GM23338 (cell line): ENCODE results near the gene MANBA.
"Not testable (repeated sequence)": the region's sequence is repeated elsewhere in the genome, so short reads cannot be mapped to it uniquely, and the experiment has no call there.

Experiments
- CREB1 ChIP-seq: fragments of 250-450 bp; sonication (Bioruptor Pico); IDR thresholded peaks from 2 replicates; pipeline ENCODE4 v1.5.0; 2020; ENCODE audit warnings: low read depth, mild to moderate bottlenecking, moderate library complexity
- ETS1 ChIP-seq: IDR thresholded peaks from 2 replicates; pipeline ENCODE4 v1.6.1; 2016; ENCODE audit warnings: antibody characterized with exemption
- EZH2 ChIP-seq: fragments of 200-600 bp; sonication (generic); IDR thresholded peaks from one replicate; pipeline ENCODE4 v1.8.0; 2017; ENCODE audit warnings: antibody characterized with exemption, mild to moderate bottlenecking, low read depth; ENCODE audit not compliant: unreplicated experiment
- EZH2phosphoT487 ChIP-seq: fragments of 200-600 bp; sonication (generic); IDR thresholded peaks from one replicate; pipeline ENCODE4 v1.8.1; 2018; ENCODE audit warnings: antibody characterized with exemption; ENCODE audit not compliant: unreplicated experiment
- NANOG ChIP-seq: IDR thresholded peaks from 2 replicates; pipeline ENCODE4 v1.6.1; 2016; ENCODE audit warnings: antibody characterized with exemption, borderline replicate concordance
- POLR2AphosphoS5 ChIP-seq: IDR thresholded peaks from 2 replicates; pipeline ENCODE4 v1.6.1; 2016; ENCODE audit warnings: antibody characterized with exemption, low read depth
- ZNF114 ChIP-seq: fragments of 250-450 bp; sonication (Bioruptor Pico); IDR thresholded peaks from 2 replicates; pipeline ENCODE4 v1.5.0; 2020; ENCODE audit warnings: mild to moderate bottlenecking, moderate library complexity
- ZNF331 ChIP-seq: fragments of 250-450 bp; sonication (Bioruptor Pico); IDR thresholded peaks from 2 replicates; pipeline ENCODE4 v1.5.0; 2020; ENCODE audit warnings: low read depth, mild to moderate bottlenecking, moderate library complexity
- ZNF462 ChIP-seq: fragments of 250-450 bp; sonication (Bioruptor Pico); IDR thresholded peaks from 2 replicates; pipeline ENCODE4 v1.5.0; 2020; ENCODE audit warnings: mild to moderate bottlenecking, moderate library complexity
- TF ChIP-seq, protein P1 (sequence below), 2 experiments: fragments of 200-600 bp in 1 of 2; sonication (generic) in 1 of 2; conservative IDR thresholded peaks; 2 replicates each; pipeline versions ENCODE4 v1.5.1 to v1.6.1; 2016 to 2017; ENCODE audit warnings: antibody characterized with exemption in 2 of 2, low read depth in 2 of 2, mild to moderate bottlenecking in 2 of 2, moderate library complexity in 1 of 2
- TF ChIP-seq, protein P2 (sequence below): IDR thresholded peaks from one replicate; pipeline ENCODE4 v1.6.1; 2018; ENCODE audit warnings: antibody characterized with exemption; ENCODE audit not compliant: unreplicated experiment

DNA sequence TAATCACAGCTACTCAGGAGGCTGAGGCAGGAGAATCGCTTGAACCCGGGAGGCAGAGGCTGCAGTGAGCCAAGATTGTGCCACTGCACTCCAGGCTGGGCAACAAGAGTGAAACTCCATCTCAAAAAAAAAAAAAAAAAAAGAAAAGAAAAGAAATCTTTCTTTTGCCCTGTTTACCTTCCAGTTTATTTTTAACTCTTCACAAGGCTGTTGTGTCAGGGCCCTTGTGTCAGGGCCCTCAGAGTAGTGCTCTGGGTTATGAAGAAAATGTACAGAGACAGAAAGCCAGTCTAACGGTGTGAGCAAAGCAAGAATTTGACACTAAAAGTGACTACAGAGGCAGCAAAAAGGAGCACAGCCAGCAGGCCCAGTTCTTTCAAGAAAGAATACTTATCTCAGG lies 47.0 kb downstream of the MANBA start:
- not testable (repeated sequence) for TF ChIP-seq EZH2; EZH2phosphoT487; POLR2AphosphoS5; ZNF331 (CRISPR knock-in tag); NANOG; ETS1; ZNF114 (CRISPR knock-in tag); CREB1; ZNF462 (CRISPR knock-in tag)
- TF ChIP-seq, protein P1, sequence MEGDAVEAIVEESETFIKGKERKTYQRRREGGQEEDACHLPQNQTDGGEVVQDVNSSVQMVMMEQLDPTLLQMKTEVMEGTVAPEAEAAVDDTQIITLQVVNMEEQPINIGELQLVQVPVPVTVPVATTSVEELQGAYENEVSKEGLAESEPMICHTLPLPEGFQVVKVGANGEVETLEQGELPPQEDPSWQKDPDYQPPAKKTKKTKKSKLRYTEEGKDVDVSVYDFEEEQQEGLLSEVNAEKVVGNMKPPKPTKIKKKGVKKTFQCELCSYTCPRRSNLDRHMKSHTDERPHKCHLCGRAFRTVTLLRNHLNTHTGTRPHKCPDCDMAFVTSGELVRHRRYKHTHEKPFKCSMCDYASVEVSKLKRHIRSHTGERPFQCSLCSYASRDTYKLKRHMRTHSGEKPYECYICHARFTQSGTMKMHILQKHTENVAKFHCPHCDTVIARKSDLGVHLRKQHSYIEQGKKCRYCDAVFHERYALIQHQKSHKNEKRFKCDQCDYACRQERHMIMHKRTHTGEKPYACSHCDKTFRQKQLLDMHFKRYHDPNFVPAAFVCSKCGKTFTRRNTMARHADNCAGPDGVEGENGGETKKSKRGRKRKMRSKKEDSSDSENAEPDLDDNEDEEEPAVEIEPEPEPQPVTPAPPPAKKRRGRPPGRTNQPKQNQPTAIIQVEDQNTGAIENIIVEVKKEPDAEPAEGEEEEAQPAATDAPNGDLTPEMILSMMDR (conservative IDR thresholded peaks at IDR 0.05; ENCODE audit: low read depth in 2 of 2) = not testable (repeated sequence)
- TF ChIP-seq, protein P2, sequence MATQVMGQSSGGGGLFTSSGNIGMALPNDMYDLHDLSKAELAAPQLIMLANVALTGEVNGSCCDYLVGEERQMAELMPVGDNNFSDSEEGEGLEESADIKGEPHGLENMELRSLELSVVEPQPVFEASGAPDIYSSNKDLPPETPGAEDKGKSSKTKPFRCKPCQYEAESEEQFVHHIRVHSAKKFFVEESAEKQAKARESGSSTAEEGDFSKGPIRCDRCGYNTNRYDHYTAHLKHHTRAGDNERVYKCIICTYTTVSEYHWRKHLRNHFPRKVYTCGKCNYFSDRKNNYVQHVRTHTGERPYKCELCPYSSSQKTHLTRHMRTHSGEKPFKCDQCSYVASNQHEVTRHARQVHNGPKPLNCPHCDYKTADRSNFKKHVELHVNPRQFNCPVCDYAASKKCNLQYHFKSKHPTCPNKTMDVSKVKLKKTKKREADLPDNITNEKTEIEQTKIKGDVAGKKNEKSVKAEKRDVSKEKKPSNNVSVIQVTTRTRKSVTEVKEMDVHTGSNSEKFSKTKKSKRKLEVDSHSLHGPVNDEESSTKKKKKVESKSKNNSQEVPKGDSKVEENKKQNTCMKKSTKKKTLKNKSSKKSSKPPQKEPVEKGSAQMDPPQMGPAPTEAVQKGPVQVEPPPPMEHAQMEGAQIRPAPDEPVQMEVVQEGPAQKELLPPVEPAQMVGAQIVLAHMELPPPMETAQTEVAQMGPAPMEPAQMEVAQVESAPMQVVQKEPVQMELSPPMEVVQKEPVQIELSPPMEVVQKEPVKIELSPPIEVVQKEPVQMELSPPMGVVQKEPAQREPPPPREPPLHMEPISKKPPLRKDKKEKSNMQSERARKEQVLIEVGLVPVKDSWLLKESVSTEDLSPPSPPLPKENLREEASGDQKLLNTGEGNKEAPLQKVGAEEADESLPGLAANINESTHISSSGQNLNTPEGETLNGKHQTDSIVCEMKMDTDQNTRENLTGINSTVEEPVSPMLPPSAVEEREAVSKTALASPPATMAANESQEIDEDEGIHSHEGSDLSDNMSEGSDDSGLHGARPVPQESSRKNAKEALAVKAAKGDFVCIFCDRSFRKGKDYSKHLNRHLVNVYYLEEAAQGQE = not testable (repeated sequence)
